ENCODE data around the gene ZNHIT1. TPM values are rescaled to one million over a fixed set of nuclear protein-coding genes. Genes with fewer than 3 reads are reported as not detected.
A peak's percentile ranks its signal among the peaks of the same experiment; 100 is the strongest.
"Not testable (repeated sequence)": the region's sequence is repeated elsewhere in the genome, so short reads cannot be mapped to it uniquely, and the experiment has no call there.

Gene ZNHIT1
- total RNA-seq, 1 donor = 28.1 TPM

DNA sequence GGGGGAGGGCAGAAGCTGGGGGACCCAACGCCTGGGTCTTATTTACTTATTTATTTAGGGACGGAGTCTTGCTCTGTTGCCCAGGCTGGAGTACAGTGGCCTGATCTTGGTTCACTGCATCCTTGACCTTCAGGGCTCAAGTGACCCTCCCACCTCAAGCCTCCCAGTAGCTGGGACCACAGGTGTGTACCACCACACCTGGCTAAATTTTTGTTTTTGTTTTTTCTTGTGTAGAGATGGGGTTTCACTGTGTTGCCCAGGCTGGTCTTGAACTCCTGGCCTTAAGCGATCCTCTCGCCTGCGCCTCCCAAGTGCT, 15.4 kb upstream of the ZNHIT1 start:
- no peaks in the 10 kb centered on the region for H3K9me3 ChIP-seq (ENCODE audit: low read depth, low read length)
- peaks cover 17% of the 10 kb centered on the region for H3K27me3 ChIP-seq (ENCODE audit: insufficient read depth, low read length)
- H3K4me3 ChIP-seq (ENCODE audit: low read length) = no peak overlapping the region
- peaks cover 25% of the 10 kb centered on the region for H3K4me1 ChIP-seq (ENCODE audit: insufficient read depth, low read length)

DNA sequence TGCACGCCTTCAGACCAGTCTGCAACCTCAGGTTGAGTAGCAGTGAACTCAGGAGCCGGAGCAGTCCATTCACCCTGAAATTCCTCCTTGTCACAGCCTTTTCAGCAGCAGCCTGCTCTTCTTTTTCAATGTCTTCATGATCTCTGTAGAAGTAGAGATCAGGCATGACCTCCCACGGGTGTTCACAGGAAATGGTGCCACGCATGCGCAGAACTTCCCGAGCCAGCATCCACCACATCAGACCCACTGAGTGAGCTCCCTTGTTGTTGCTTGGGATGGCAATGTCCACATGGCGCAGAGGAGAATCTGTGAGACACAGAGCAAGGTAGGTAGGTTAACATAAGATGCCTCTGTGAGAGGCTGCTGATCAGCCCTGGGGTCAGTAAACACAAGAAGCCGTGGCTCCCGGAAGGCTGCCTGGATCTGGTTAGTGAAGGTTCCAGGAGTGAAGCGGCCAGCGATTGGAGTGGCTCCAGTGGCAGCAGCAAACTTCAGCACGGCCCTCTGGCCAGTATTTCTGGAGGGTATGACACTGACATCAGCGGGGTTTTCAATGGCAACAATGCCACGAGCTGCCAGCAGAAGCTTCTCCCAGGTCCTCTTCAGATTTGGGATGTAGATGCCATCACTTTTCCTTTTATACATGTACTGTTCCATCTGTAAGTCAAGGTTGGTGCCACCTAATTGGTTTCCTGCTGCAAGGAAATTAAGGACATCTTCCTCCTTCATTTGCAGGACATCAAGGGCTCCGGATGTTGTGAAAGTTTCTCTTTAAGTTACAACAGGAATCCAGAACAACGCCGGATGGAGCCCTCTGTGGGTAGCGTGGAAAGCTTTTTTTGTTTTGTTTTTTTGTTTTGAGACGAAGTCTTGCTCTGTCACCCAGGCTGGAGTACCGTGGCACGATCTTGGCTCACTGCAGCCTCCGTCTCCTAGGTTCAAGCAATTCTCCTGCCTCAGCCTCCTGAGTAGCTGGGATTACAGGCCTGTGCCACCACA, 13.9 kb upstream of the ZNHIT1 start:
- Histone ChIP-seq H3K27me3 (ENCODE audit: insufficient read depth, low read length) (peaks cover 17% of the 10 kb centered on the region), H3K4me1 (ENCODE audit: insufficient read depth, low read length) (peaks cover 25% of the 10 kb centered on the region)
- not testable (repeated sequence) for H3K9me3 ChIP-seq (ENCODE audit: low read depth, low read length); H3K4me3 ChIP-seq (ENCODE audit: low read length)

DNA sequence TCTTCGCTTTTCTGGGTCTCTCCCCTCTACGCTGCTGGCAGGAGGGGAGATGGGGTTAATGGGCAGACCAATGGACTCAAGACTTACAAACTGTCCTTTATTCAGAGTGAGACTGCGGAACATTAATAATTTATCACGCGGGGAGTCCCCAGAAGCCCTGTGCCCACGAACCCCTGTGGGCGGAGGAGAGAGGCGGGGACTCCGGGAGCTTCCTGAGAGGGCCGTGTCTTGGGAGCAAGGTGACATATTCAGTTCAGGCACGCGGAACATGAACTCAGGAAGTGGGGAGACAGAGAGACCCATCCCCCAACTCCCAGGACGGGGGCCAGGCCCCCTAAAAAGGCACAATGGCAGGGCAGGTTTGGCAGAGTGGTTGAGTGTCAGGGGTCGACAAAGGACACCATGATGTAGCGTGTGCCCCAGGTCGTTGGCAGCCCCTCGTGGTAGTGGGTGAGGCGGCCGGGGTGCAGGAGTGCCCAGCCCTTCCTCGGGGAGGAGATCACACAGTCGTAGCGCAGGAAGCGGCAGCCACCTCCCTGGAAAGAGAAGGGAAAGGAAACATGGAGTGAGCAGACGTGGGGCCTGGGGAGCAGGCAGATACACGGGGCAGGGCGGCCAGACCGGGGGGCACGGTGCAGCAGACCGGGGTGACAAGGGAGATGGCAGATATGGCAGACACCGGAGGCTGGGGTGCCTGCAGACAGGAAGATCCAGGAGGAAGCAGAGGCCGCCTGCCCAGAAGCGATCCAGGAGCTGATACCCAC, 11.9 kb upstream of the ZNHIT1 start:
- Histone ChIP-seq H3K4me3 (ENCODE audit: low read length) (no peak overlapping the region), H3K4me1 (ENCODE audit: insufficient read depth, low read length) (peaks cover 21% of the 10 kb centered on the region), H3K9me3 (ENCODE audit: low read depth, low read length) (no peaks in the 10 kb centered on the region), H3K27me3 (ENCODE audit: insufficient read depth, low read length) (peaks cover 9% of the 10 kb centered on the region)

GRCh38 chr7:101206665-101207042, 11.3 kb upstream of the ZNHIT1 start:
- Histone ChIP-seq H3K27me3 (ENCODE audit: insufficient read depth, low read length) (peaks cover 7% of the 10 kb centered on the region), H3K4me1 (ENCODE audit: insufficient read depth, low read length) (peaks cover 19% of the 10 kb centered on the region), H3K9me3 (ENCODE audit: low read depth, low read length) (no peaks in the 10 kb centered on the region), H3K4me3 (ENCODE audit: low read length) (no peak overlapping the region)

- H3K4me3 ChIP-seq (ENCODE audit: low read length) = no peak overlapping the region
- no peaks in the 10 kb centered on the region for H3K9me3 ChIP-seq (ENCODE audit: low read depth, low read length)
- H3K4me1 ChIP-seq (ENCODE audit: insufficient read depth, low read length) = peaks cover 13% of the 10 kb centered on the region
- H3K27me3 ChIP-seq (ENCODE audit: insufficient read depth, low read length) = peaks cover 4% of the 10 kb centered on the region
Measured at GRCh38 chr7:101207459-101207858, 10.5 kb upstream of the ZNHIT1 start.

DNA sequence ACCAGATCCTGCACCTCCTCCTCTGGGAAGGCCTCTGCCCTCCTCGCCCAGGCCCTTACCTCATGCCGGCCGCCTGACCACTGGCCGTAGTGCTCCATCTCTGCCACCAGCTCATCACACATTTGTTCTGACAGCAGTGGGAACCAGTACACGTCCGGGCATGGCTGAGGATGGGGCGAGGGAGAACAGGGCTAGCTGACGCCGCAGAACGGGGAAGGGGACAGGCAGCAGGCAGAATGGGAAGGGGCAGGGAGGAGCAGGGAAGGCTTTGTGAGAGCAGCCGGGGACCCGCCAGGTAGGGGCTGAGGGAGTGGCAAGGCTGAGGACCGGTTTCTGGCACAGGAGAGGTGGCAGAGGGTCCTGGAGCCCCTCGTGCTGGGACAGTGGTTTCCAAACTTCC, 9.2 kb upstream of the ZNHIT1 start:
- Histone ChIP-seq H3K4me1 (ENCODE audit: insufficient read depth, low read length) (peaks cover 6% of the 10 kb centered on the region), H3K4me3 (ENCODE audit: low read length) (no peak overlapping the region), H3K9me3 (ENCODE audit: low read depth, low read length) (no peaks in the 10 kb centered on the region), H3K27me3 (ENCODE audit: insufficient read depth, low read length) (no peaks in the 10 kb centered on the region)

- H3K27me3 ChIP-seq (ENCODE audit: insufficient read depth, low read length) = no peaks in the 10 kb centered on the region
- no peaks in the 10 kb centered on the region for H3K4me1 ChIP-seq (ENCODE audit: insufficient read depth, low read length)
- no peak overlapping the region for H3K4me3 ChIP-seq (ENCODE audit: low read length)
- H3K9me3 ChIP-seq (ENCODE audit: low read depth, low read length) = no peaks in the 10 kb centered on the region
Measured at GRCh38 chr7:101210143-101210542, 7.8 kb upstream of the ZNHIT1 start.

DNA sequence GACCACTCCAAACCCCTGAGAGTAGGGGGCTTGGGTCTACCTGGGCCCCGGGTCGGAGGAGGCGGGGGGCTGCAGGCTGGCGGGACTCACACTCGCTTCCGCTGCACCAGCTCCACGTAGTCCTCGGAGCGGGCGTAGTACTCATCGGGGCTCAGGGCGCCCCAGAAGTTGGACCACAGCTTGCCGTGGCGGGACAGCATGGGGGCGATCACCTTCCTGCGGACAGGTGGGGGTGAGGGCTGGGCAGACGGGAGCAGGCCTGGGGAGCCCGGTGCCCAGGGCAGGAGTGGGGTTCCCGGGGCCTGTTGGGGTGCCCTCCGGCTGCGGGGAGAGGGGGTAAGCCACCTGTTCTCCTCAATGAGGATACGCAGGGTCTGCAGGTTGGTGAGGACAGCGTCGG, 6.5 kb upstream of the ZNHIT1 start:
- no peak overlapping the region for H3K4me3 ChIP-seq (ENCODE audit: low read length)
- H3K27me3 ChIP-seq (ENCODE audit: insufficient read depth, low read length) = no peaks in the 10 kb centered on the region
- no peaks in the 10 kb centered on the region for H3K9me3 ChIP-seq (ENCODE audit: low read depth, low read length)
- peaks cover 7% of the 10 kb centered on the region for H3K4me1 ChIP-seq (ENCODE audit: insufficient read depth, low read length)

DNA sequence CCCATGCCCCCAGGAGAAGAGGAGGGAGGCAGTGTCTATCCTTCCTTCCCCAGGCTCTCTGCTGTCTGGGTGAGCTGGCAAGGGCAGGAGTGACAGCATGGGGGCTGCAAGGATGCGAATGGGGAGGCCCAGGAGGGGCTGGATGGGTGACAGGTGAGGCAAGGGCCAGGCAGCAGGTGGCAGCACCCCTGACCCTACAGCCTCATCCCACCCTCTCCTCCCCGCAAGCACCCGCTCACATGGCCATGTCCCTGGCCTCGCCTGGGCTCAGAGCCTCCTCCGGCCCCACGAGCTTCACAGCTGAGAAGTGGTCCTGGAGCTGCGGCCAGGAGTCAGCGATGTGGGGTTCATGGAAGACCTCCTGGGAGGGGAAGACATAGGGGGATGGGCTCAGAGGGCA, 6.0 kb upstream of the ZNHIT1 start:
- H3K27me3 ChIP-seq (ENCODE audit: insufficient read depth, low read length) = no peaks in the 10 kb centered on the region
- H3K4me1 ChIP-seq (ENCODE audit: insufficient read depth, low read length) = peaks cover 12% of the 10 kb centered on the region
- H3K4me3 ChIP-seq (ENCODE audit: low read length) = no peak overlapping the region
- no peaks in the 10 kb centered on the region for H3K9me3 ChIP-seq (ENCODE audit: low read depth, low read length)

- peak overlapping the region; percentile 63 for H3K4me3 ChIP-seq (ENCODE audit: low read length)
- H3K9me3 ChIP-seq (ENCODE audit: low read depth, low read length) = no peaks in the 10 kb centered on the region
- H3K4me1 ChIP-seq (ENCODE audit: insufficient read depth, low read length) = peaks cover 36% of the 10 kb centered on the region
- H3K27me3 ChIP-seq (ENCODE audit: insufficient read depth, low read length) = no peaks in the 10 kb centered on the region
Measured at GRCh38 chr7:101216001-101216859, 1.7 kb upstream of the ZNHIT1 start.

GRCh38 chr7:101216860-101217387, 1.0 kb upstream of the ZNHIT1 start:
- Histone ChIP-seq H3K4me1 (ENCODE audit: insufficient read depth, low read length) (peaks cover 36% of the 10 kb centered on the region), H3K9me3 (ENCODE audit: low read depth, low read length) (no peaks in the 10 kb centered on the region), H3K27me3 (ENCODE audit: insufficient read depth, low read length) (no peaks in the 10 kb centered on the region), H3K4me3 (ENCODE audit: low read length) (peak overlapping the region; percentile 63)

- no peaks in the 10 kb centered on the region for H3K27me3 ChIP-seq (ENCODE audit: insufficient read depth, low read length)
- peaks cover 36% of the 10 kb centered on the region for H3K4me1 ChIP-seq (ENCODE audit: insufficient read depth, low read length)
- H3K9me3 ChIP-seq (ENCODE audit: low read depth, low read length) = no peaks in the 10 kb centered on the region
- peak overlapping the region; percentile 63 for H3K4me3 ChIP-seq (ENCODE audit: low read length)
Measured at GRCh38 chr7:101218236-101219125, 516 bp downstream of the ZNHIT1 start.

DNA sequence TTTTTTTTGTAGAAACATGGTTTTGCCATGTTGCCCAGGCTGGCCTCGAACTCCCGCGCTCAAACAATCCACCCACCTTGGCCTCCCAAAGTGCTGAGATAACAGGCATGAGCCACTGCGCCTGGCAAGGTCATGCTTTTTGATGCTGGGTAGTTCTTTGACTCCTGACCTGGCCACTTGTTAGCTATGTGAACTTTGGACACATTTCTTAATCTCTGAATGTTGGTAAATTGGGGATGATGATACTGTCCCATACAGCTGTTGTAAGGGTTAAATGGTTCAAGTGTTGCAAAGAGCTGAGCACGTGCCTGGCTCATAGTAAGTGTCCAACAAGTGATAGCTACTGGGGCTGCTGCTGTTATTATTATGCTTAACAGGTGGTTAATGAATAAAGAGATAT, 2.3 kb downstream of the ZNHIT1 start:
- no peaks in the 10 kb centered on the region for H3K27me3 ChIP-seq (ENCODE audit: insufficient read depth, low read length)
- H3K4me1 ChIP-seq (ENCODE audit: insufficient read depth, low read length) = peaks cover 36% of the 10 kb centered on the region
- H3K4me3 ChIP-seq (ENCODE audit: low read length) = no peak overlapping the region
- no peaks in the 10 kb centered on the region for H3K9me3 ChIP-seq (ENCODE audit: low read depth, low read length)

- Histone ChIP-seq H3K9me3 (ENCODE audit: low read depth, low read length) (no peaks in the 10 kb centered on the region), H3K4me1 (ENCODE audit: insufficient read depth, low read length) (peaks cover 22% of the 10 kb centered on the region), H3K4me3 (ENCODE audit: low read length) (no peak overlapping the region), H3K27me3 (ENCODE audit: insufficient read depth, low read length) (no peaks in the 10 kb centered on the region)
Measured at GRCh38 chr7:101222275-101222830, 4.4 kb downstream of the ZNHIT1 start.

Measured in mononuclear cell (primary cell).